ENCODE results near the gene NDUFS2. TPM values are rescaled to one million over a fixed set of nuclear protein-coding genes. Genes with fewer than 3 reads are reported as not detected.

NDUFS2 gene
- total and polyA plus RNA-seq, 8 donors = 9.9 to 165 (median 82.7) TPM

DNA sequence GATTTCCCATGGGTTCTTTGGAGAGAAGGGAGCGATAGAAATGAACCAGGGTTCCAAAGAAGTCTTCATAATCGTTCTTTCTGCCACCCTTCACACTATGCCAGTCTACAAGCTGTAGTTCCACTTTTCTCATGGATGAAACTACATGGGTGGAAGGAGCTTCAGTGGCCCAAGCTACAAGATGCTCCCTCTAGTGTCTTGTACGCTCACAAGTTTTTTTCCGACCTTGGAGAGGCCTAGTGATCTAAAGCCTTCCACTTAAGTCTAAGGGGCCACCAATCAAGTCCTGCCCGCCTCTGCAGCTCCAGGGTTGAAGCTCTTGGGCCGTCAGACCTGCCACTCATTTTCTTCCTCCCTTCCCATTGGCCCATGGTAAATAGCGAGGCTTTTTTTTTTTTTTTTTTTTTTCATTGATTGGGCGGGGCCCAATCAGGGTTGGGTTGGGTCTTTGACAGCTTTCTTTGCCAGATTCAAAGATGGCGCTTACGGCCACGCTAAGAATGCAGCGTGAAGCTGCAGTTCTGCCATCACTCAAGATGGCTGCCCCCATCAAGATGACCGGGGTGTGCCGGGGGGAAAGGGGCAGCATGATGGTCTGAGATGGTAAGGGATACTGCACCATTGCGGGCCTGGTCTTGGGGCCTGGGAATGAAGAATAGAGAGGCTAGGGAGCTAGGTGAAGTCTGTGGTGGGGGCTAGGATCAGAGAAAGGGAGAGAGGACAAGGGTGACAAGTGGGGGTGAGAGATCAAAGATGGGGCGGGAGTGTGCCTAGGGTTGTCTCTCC is 23.6 kb downstream of the NDUFS2 start, which contains the start of gene TOMM40L:
TOMM40L (plus strand) TSS at position 527 of the 786 bp plus-strand sequence. CDS start 430 bp downstream, outside the sequence.
- TF ChIP-seq EP300 (IDR thresholded peaks at IDR 0.05) (no peak), POLR2A (IDR thresholded peaks at IDR 0.05) (no peak), POLR2AphosphoS5 (IDR thresholded peaks at IDR 0.05) (peak in 1 of 3 donors; percentile 79)
- TF ChIP-seq, protein P1, sequence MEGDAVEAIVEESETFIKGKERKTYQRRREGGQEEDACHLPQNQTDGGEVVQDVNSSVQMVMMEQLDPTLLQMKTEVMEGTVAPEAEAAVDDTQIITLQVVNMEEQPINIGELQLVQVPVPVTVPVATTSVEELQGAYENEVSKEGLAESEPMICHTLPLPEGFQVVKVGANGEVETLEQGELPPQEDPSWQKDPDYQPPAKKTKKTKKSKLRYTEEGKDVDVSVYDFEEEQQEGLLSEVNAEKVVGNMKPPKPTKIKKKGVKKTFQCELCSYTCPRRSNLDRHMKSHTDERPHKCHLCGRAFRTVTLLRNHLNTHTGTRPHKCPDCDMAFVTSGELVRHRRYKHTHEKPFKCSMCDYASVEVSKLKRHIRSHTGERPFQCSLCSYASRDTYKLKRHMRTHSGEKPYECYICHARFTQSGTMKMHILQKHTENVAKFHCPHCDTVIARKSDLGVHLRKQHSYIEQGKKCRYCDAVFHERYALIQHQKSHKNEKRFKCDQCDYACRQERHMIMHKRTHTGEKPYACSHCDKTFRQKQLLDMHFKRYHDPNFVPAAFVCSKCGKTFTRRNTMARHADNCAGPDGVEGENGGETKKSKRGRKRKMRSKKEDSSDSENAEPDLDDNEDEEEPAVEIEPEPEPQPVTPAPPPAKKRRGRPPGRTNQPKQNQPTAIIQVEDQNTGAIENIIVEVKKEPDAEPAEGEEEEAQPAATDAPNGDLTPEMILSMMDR (IDR thresholded peaks at IDR 0.05) = peak in 4 of 7 experiments; percentile 18 to 49 (median 35)
- H3K27me3 ChIP-seq = no peaks in the 10 kb centered on the region
- H3K9me3 ChIP-seq = no peaks in the 10 kb centered on the region
- peaks cover 20 to 33% (median 27%) of the 10 kb centered on the region in 4 donors for H3K36me3 ChIP-seq
- H3K4me1 ChIP-seq = peaks cover 16 to 42% (median 29%) of the 10 kb centered on the region in 4 donors
- WGBS, 5 donors = 8 to 10% (median 8%) methylated on average over 16 of the region's 16 CpGs
- peak within 1 kb of the TSS; percentile 65 to 83 (median 78) for H3K4me3 ChIP-seq
- H3K27ac ChIP-seq = peak within 1 kb of the TSS; percentile 52 to 84 (median 79)
- intact Hi-C loops (cut with DNase I; ENCODE audit: low total_unique reads) = loop anchor here (5.0 kb wide), 1 partner anchor 157 kb away; no protein-coding TSS in a partner anchor
- DNase-seq = peak; percentile 84 to 98

- Histone ChIP-seq H3K27me3 (no peaks in the 10 kb centered on the region), H3K4me3 (peak overlapping the region; percentile 65 to 83 (median 78)), H3K36me3 (peaks cover 20 to 37% (median 29%) of the 10 kb centered on the region in 4 donors), H3K9me3 (no peaks in the 10 kb centered on the region), H3K4me1 (peaks cover 16 to 42% (median 29%) of the 10 kb centered on the region in 4 donors), H3K27ac (peak overlapping the region in 4 of 5 donors; percentile 75 to 84 (median 80))
- TF ChIP-seq EP300 (IDR thresholded peaks at IDR 0.05) (no peak), POLR2A (IDR thresholded peaks at IDR 0.05) (no peak), POLR2AphosphoS5 (IDR thresholded peaks at IDR 0.05) (no peak)
- TF ChIP-seq, protein P1 (IDR thresholded peaks at IDR 0.05) = no peak
- intact Hi-C loops (cut with DNase I; ENCODE audit: low total_unique reads) = loop anchor here (5.0 kb wide), 1 partner anchor 156 kb away; no protein-coding TSS in a partner anchor
- no peak for DNase-seq
- WGBS, 5 donors = 6 to 13% (median 9%) methylated on average over 14 to 15 of the region's 15 CpGs
Measured at GRCh38 chr1:161226320-161226711, 24.1 kb downstream of the NDUFS2 start.

- Histone ChIP-seq H3K4me3 (peak overlapping the region; percentile 65 to 83 (median 78)), H3K36me3 (peaks cover 20 to 37% (median 29%) of the 10 kb centered on the region in 4 donors), H3K27me3 (no peaks in the 10 kb centered on the region), H3K4me1 (peaks cover 16 to 42% (median 29%) of the 10 kb centered on the region in 4 donors), H3K27ac (peak overlapping the region in 4 of 5 donors; percentile 15 to 84 (median 80)), H3K9me3 (no peaks in the 10 kb centered on the region)
- 39 to 72% (median 61%) methylated on average over 3 of the region's 3 CpGs for WGBS, 5 donors
- DNase-seq = no peak
- TF ChIP-seq, protein P1 (IDR thresholded peaks at IDR 0.05) = no peak
- TF ChIP-seq EP300 (IDR thresholded peaks at IDR 0.05) = no peak
- no peak for TF ChIP-seq POLR2AphosphoS5 (IDR thresholded peaks at IDR 0.05)
- TF ChIP-seq POLR2A (IDR thresholded peaks at IDR 0.05) = no peak
- intact Hi-C loops (cut with DNase I; ENCODE audit: low total_unique reads) = loop anchor here (5.0 kb wide), 1 partner anchor 156 kb away; no protein-coding TSS in a partner anchor
Measured at GRCh38 chr1:161226759-161227158, 24.6 kb downstream of the NDUFS2 start.

- Histone ChIP-seq H3K9me3 (no peaks in the 10 kb centered on the region), H3K27me3 (no peaks in the 10 kb centered on the region), H3K4me1 (peaks cover 16 to 42% (median 29%) of the 10 kb centered on the region in 4 donors), H3K4me3 (peak overlapping the region in 3 of 4 donors; percentile 13 to 82 (median 75)), H3K27ac (peak overlapping the region in 3 of 5 donors; percentile 15 to 84 (median 79)), H3K36me3 (peaks cover 20 to 37% (median 29%) of the 10 kb centered on the region in 4 donors)
- intact Hi-C loops (cut with DNase I; ENCODE audit: low total_unique reads) = loop anchor here (5.0 kb wide), 1 partner anchor 155 kb away; no protein-coding TSS in a partner anchor
- DNase-seq = peak; percentile 88 to 91
- TF ChIP-seq POLR2A (IDR thresholded peaks at IDR 0.05) = no peak
- TF ChIP-seq, protein P1 (IDR thresholded peaks at IDR 0.05) = peak in 5 of 7 experiments; percentile 75 to 95 (median 90)
- WGBS, 5 donors = 36 to 46% (median 41%) methylated on average over 11 of the region's 11 CpGs
Measured at GRCh38 chr1:161227196-161227871, 25.2 kb downstream of the NDUFS2 start.

All from stomach (tissue), 9 donors.